OCI-LY3 (cell line): ENCODE results near the gene MYH9.

Experiments used
- CTCF ChIP-seq: fragments of 200-600, 300-600 bp; sonication (generic); IDR thresholded peaks from 2 replicates; pipeline ENCODE4 v1.5.1; 2014; ENCODE audit warnings: antibody characterized with exemption, low read length, low read depth
- EZH2phosphoT487 ChIP-seq: fragments of 200-600 bp; shearing (Covaris generic); IDR thresholded peaks from 2 replicates; pipeline ENCODE4 v1.6.1; 2018; ENCODE audit warnings: antibody characterized with exemption, mixed run types, low read depth

GRCh38 chr22:36405221-36405661 is 17.5 kb upstream of the MYH9 start:
- TF ChIP-seq EZH2phosphoT487 (no peak), CTCF (no peak)
